Fibroblast of the conjunctiva (primary cell): ENCODE results near the gene FGF21.
A peak's percentile ranks its signal among the peaks of the same experiment; 100 is the strongest.
"Not testable (repeated sequence)": the region's sequence is repeated elsewhere in the genome, so short reads cannot be mapped to it uniquely, and the experiment has no call there.

Source experiments
- DNase-seq: peaks from one replicate; pipeline ENCODE4 v3.0.0-alpha.2; 2010; ENCODE audit warnings: low read depth

Gene FGF21, protein sequence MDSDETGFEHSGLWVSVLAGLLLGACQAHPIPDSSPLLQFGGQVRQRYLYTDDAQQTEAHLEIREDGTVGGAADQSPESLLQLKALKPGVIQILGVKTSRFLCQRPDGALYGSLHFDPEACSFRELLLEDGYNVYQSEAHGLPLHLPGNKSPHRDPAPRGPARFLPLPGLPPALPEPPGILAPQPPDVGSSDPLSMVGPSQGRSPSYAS

DNA sequence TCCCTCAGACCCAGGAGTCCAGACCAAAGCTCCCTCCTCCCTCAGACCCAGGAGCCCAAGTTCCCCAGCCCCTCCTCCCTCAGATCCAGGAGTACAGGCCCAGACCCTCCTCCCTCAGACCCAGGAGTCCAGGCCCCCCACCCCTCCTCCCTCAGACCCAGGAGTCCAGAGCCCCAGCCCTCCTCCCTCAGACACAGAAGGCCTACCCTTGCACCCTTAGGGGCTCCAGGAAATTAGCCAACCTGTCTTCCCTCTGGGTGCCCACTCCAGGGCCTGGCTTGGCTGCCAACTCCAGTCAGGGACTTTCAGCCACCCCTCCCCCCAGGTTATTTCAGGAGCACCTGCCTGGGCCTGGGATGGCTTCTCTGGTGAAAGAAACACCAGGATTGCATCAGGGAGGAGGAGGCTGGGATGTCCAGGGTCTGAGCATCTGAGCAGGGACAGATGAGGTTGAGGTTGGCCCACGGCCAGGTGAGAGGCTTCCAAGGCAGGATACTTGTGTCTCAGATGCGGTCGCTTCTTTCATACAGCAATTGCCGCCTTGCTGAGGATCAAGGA is at the start of gene FGF21:
Gene FGF21, plus strand, starts transcription at position 441 of the 558 bp plus-strand sequence. CDS start 713 bp downstream, outside the sequence.
- DNase-seq, result no peak

DNA sequence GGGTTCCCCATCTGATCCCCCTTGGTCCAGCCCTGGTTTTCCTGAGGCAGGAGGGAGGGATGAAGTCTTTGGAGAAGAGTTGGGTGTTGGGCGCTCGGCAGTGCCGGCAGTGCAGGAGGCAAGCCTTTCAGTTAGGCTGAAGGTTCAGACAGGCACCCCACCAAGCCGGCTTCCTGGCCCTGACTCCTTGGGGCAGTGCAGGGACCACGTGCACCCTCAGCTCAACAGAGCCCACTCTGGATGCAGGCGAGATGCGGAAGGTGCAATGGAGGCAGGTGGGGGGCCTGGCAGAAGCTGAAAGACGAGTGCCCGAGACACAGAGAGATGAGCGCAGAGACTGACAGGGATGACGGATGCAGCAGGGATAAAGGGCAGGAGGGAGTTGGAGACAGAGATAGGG is 46.9 kb upstream of the FGF21 start:
- no peak for DNase-seq

DNA sequence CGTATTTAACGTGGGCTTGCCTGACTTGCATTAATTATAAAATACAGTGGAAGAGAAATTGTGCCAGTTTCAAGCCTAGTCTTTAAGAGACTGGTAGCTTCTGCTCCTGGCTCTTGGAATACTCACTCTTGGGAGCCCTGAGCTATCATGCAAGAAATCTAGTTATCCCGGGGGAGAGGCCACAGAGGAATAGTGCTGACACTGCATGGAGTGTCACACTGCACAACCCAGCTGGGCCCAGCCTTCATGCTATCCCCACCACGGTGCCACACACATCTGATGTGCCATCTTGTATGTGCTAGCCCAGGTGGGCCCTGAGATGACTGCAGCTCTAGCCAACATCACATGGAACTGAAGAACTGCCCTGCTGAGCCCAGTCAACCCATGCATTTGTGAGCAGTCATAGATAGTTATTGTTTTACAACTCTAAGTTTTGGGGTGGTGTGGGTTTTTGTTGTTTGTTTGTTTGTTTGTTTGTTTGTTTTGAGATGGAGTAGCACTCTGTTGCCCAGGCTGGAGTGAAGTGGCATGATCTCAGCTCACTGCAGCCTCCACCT is 44.1 kb upstream of the FGF21 start:
- DNase-seq, result no peak

DNA sequence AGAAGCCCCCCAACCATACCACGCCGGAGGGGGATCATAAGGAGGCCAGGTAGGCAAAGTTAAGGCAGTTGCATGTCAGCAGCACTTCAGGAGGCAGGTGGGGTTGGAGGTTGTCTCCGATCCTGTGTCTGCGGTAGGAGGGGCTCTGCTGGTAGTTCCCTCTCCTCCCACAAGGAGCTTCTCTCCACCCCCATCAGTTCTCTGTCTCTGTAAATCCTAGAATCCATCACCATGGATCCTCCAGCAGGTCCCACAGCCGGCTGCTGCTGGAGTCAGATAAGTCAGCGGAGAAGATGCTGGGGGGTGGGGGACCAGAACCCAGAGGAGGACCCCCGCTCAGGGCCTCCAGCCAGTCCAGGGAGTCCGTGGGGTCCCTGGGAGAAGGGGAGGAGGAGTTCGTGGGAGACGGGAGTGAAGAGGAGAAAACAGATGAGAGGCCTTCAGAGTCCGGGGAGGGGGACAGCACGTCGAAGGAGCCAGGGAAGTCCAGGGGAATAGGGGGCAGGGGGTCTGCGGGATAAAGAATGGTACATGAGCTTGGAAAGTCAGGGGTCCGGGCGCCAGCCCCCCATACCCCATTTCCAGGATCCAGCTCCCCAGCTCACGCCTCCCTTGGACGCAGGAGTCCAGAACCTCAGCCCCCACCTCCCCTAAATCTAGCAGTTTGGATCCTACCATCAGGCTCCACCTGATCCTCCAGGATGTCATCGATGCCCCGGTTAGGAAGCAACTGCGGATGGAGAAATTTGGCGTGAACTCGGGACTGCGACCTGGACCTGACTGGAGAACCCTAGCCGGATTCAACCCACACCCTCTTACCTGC is 42.1 kb upstream of the FGF21 start:
- no peak for DNase-seq

DNA sequence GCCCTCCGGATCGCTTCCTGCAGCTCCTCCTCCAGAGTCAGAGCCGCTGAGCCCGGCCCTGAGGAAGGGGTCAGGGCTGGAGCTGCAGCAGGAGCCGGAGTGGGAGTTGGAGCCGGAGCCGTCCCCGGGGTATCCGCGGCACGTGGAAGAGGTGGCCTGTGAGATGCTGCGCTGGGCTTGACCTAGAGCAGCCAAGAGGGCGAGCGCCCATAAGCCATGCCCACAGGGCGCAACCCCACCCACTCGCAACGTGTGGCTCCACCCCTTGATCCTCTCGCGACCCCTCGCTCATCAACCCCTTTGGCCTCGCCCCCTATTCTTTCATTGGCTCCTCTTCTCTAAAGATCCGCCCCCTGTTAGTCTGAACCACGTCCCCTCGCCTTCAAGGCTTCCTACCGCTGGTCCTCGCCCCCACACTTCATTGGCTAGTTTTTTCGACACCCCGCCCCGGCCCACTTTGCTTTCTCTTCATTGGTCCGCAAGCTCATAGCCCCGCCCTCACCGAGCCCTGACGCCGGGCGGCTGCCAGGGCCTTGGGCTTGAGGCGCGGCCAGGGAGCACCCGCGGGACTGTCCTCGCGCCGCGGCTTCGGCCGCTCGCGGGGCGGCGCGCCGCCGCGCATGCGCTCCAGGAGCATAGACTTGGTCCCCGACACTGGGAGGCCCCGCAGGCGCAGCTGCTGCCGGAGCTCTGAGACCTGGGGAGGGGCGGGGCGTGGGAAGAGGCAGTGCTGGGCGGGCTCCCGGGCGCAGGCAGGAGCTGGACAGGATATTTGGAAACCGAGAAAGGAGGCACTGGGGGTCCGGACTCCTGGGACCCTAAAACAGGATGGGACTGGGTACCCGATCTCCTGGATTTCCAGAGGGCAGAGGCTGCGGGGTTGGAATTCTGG is 41.2 kb upstream of the FGF21 start:
- DNase-seq, result peak; percentile 99

DNA sequence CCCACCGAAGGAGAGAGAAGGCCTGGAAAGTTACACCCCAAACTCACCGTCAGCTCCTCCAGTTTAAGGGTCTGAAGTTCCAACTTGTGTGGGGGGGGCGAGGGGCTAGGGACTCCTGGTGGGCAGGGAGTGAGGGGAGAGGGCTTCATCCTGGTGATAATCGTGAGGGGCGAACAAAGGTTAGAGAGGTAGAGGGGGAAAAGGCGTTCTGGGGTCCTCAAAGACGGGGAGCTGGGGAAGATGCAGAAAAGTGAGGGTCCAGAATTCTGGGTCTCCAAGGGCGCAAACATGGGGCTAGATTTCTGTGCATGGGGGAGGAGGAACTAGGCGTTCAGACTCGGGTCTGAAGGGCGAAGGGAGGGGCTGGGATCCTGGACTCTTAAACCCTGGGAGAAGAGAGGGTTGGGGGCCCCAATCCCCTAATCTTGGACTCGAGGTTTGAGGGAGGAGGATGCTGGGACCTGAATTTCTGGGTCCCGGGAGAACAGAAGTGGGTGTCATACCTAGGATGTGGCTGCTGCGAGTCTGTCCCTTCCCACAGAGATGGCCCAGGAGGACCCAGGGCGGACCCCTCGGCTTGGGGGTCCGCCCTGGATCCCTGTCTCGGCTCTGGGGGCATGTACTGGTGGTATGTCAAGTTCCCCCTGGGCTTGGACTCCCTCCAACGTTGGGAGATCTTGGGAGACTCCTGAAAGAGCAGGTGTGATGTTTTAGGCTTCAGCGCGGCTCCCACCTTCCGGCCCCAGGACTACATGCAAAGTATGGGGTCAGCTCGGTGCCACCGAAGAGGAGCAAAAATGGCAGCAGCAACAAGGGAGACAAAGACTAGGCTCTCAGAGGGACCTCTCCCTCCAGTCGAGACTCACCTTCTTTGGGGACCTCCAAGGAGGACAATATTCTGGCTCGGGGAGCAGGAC is 40.3 kb upstream of the FGF21 start:
- DNase-seq, result no peak

DNA sequence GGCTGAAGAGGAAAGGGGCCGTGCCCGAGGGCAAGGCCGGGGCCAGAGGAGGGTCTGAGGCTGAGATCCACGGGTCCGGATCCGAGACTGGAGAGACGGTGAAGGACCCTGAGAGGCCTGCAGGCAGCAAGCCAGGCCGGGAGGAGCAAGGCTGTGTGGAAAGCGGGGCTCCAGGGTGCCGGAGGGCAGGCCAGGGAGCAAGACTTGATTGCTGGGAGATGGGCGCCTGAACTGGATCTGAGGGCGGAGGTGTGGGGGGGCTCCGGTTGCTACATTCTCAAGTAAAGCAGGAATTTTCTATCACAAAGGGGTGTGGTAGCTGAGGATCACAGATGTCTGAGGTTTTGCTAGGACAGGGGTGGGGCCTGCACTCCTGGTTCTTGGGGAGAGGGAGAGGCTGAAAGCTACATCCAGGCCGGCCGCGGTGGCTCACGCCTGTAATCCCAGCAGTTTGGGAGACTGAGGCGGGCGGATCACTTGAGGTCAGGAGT is 39.6 kb upstream of the FGF21 start:
- no peak for DNase-seq

DNA sequence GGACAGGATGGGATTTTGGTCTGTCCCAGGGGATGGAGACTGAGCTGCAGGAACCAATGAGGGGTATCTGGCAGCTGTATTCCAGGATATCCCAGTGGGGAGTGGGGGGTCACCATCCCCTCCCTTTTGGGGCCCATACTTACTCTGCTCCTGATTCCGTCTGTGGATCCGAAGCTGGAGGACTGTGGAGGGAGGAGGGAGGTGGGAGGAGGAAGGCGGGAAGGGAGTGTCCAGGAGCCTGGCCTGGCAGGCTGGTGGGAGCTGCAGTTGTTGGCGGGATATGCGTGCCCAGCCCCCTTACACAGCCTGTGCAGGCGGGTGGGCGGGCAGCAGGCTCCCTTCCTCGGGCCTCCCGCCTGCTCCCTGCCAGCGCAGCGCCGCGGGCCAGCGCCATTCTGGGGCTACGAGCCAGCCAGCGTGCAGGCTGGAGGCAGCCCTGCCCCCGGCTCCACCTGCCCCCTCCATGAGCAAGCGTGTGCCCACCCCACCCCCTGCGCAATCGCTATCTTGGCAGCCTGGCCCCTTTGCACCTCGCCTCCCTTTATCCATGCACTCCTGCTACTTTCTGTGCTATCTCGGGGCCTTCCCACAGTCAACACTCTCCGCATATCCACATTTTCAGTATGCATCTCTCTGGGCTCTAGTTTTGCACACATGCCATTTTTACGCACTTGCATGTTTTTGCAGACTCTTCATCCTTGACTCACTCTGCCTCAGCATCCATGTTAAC is 38.6 kb upstream of the FGF21 start:
- DNase-seq, result peak; percentile 67

DNA sequence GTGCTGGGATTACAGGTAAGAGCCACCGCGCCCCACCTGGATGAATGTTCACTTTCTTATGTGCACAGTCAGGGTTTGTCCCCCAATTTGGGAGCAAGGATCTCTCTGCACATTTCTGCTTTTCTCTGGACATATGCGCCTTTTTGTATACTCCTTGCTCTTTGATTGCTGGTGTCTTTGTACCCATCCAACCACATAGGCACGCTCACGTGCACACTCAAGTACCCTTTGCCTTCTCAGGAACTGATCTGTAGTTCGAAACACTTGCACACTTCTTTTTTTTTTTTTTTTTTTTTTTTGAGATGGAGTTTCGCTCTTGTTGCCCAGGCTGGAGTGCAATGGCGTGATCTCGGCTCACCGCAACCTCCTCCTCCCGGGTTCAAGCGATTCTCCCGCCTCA is 37.2 kb upstream of the FGF21 start:
- DNase-seq, result not testable (repeated sequence)

DNA sequence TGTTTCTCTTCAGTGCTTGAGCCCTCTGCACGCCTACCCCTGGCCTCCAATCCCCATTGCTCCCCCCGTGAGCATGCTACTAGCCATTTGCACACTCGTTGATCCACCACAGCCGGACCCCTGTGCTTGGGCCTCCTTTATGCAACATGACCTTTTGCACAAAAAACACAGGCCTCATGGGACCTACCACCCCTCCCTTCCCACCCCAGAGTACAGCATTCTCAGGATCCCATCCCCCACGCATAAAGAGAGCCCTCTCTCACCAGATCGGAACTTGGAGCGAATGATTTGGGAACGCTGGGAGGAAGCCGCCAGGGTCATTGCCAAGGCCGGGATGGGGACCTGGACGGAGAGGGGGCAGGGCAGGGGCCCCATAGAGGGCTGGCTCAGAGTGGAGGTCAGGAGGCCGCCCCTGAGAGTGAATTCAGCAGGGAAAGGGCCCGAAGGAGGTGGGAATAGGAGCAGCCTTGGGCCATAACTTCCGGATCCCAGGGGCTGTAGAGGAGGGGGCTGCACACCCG is 36.6 kb upstream of the FGF21 start:
- no peak for DNase-seq

DNA sequence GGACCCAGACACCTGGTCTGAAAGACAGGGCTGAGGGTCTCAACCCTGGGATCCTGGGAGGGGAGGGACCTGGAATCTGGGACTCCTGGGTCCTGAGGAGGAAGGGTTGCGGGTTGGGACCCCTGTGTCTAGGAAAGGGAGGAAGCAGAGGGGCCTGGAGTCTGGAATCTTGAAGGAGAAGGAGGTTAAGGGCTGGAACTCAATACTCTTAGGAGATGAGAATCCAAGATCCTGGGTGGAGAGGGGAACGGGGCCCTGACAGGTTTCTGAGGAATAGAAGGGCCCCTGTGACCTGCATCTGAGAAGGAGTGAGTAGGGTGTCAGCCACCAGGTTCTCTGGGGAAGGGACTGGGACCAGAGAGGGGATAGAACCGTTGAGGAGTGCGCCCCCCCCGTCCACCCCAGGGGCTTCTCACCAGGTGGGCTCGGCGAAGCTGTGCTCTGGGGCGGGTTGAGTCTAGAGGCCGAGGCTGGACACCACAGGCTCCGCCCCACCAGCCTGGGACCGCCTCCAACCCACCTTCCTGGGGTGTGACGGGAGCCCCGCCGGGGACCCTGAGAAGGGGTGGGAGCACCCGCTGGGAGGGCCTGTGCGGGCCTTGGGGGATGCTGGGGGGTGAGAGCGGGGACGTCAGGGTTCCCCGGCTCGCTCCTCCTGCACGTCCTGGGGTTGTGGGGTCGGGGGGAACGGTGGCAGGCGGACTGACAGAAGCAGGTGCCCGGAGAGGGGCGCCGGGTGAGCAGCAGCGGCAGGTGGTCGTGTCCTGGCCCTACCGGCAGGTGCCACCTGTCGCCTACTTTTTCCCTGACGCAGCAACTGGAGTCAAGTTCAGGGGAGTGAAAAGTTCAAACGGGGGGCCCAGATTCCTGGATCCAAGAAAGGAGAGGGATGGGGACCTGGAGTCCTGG is 35.8 kb upstream of the FGF21 start, which contains the start of gene MAMSTR:
Gene MAMSTR, minus strand, starts transcription at position 463 of the 909 bp plus-strand sequence. CDS start 694 bp downstream, outside the sequence.
- no peak for DNase-seq

DNA sequence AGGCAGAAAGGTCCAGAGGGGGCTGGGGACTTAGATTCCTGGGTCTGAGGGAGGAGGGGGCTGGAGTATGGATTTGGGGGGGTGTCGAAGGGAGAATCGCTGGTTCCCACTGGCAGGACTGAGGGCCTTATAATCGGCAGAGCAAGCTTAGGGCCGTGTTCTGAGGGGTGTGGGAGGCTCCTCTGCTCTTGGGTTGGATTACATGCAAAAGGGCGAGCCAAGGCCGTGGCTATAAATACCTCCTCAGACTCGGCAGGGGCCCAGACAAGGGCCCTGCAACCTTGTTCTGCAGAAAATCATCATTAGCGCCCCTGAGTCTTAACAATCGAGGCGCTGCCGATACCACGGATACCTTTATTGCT is 35.1 kb upstream of the FGF21 start:
- DNase-seq, result no peak

DNA sequence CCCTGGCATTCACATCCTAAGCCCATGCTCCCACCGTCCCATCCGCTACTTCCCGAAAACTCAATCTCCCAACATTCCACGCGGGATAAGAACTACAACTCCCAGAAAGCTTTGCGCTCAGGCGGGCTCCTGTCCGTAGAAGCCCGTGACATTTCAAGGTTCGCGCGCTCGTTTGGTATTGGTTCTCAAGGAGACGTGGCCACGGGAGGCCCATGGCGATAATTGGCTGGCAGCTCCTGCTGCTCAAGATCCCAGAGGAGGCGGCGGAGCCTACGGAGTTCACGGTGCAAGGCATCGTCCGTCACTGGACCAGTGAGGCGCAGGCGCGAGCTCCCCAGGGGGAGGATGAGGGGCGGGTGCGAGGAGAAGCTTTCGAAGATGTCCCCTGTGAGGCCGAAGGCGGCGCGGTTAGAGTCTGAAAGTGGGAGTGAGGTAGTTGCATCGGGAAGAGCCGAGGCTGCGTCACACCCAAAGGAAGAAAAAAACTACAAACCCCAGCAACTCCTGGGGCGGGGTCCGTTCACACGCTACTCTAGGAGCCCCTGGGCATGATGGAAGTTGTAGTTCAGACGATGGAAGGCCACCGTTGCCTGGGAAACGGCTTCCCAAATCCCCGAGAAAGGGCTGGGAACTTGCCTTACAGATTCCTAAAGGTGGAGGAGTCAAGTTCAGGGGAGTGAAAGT is 34.6 kb upstream of the FGF21 start:
- peak; percentile 99 for DNase-seq

DNA sequence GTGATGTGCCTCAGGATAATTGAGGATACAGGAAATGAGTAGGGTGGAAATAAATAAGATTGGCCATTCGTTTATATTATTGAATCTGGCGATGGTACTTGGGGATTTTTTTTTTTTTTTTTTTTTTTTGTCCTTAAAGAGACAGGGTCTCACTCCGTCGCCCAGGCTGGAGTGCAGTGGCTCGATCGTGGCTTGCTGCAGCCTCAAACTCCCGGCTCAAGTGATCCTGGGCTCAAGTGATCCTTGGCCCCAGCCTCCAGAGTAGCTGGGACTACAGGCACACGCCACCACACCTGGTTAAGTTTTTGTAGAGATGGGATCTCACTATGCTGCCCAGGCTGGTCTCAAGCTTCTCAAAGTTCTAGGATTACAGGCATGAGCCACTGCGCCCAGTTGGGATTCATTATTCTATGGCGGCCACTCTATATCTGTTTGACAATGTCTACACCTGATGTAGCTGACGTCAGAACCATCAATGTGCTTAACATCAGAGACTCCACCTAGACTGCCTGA is 33.1 kb upstream of the FGF21 start:
- DNase-seq, result no peak

DNA sequence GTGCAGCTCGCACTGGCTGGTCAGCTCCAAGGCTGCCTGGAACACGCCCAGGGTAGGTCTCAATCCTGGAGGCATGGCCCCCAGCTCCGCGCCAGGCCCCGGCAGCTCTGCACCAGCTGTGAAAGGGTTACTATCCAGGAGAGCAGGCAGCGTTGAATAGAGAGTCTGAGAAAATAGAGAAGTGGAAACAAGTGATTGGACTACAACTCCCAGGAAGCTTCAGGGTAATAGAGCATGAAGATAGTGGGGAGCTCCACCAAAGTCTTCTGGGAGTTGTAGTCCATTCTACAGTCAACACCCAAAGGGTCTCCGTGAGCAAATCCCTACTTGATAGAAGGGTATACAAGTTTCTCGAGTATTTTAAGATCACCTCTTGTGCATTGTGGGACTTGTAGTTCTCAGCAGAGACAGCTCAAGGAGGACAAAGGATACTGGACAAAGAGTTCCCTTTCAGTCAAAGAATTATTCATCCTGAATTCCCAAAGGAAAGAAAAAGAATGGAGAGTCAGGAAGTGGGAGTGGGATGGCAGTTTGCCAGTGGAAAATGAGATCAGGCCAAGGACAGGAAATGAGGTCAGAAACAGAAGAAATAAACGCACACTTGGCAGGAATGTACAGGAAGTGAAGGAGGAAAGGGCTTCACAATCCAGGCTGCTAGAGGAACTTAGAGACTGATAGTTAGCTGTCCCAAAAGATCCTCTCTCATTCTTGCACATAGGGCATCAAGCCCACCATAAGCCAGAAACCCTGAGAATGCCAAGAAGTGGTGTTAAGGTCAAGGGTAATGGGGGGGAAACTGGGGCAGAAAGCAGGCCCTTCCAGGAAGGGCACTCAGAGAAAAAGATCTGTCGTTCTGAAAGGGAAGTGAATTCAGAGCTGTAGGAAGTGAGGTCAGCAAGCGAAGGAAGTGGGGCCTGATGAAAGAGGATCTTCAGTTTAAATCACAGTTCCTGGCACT is 30.2 kb upstream of the FGF21 start:
- peak; percentile 87 for DNase-seq

DNA sequence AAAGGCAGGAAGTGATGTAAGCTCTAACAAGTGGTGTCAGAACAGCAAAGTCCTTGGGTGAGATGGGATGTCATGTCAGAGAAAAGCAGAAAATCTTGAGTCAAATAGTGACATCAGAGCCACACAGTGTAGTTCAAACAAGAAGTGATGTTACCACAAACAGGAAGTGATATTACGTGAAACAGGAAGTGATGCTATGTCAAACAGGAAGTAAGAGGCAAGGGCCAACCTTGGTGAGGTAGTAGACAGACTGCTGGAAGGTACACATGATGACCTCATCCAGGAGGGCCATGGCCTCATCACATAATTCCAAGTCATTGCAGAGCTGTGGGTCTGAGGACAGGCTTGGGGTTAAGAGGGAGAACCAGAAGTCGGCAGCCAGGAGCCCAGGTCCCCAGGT is 28.8 kb upstream of the FGF21 start:
- no peak for DNase-seq
